Activated CD8-positive, alpha-beta T cell treated with anti-CD3 and anti-CD28 coated beads, Interleukin-2, amount 10 ng/mL, durations not matched to agents 7 days and 5 days (primary cell): ENCODE results near the gene ZNF341. TPM values are rescaled to one million over a fixed set of nuclear protein-coding genes. Genes with fewer than 3 reads are reported as not detected.

Experiments used
- ATAC-seq: fragments of 150-1000 bp; cut with Tn5 transposase; one replicate; pipeline ENCODE4 v1.10.0; 2021; ENCODE audit warnings: moderate library complexity
- CTCF ChIA-PET: fragments of 350-600 bp; sonication (Branson Sonifier 250); formaldehyde crosslinking; loops from one replicate; lab custom pipeline; 2021; ENCODE audit warnings: antibody characterized with exemption; lab: Charles Lee
- POLR2A ChIA-PET: fragments of 350-600 bp; sonication (Branson Sonifier 250); formaldehyde crosslinking; loops from one replicate; lab custom pipeline; 2021; ENCODE audit warnings: antibody characterized with exemption; lab: Charles Lee
- DNase-seq: peaks from one replicate; pipeline ENCODE4 v3.0.0-alpha.2; 2020
- H3K27ac Mint-ChIP-seq: one replicate; pipeline ENCODE4 v1.8.0; 2021; ENCODE audit warnings: mild to moderate bottlenecking, mixed read lengths
- H3K27me3 Mint-ChIP-seq: one replicate; pipeline ENCODE4 v1.8.0; 2021; ENCODE audit warnings: low read depth, mixed read lengths
- H3K36me3 Mint-ChIP-seq: one replicate; pipeline ENCODE4 v1.8.0; 2021; ENCODE audit warnings: low read depth, mixed read lengths
- H3K4me1 Mint-ChIP-seq: one replicate; pipeline ENCODE4 v1.8.0; 2021; ENCODE audit warnings: low read depth, mixed read lengths
- H3K4me3 Mint-ChIP-seq: one replicate; pipeline ENCODE4 v1.8.0; 2021; ENCODE audit warnings: mild to moderate bottlenecking, mixed read lengths
- H3K9me3 Mint-ChIP-seq: one replicate; pipeline ENCODE4 v1.8.0; 2022; ENCODE audit warnings: mixed read lengths; ENCODE audit not compliant: insufficient read depth
- total RNA-seq, 2 experiments: library from RNA; stranded (reverse); gene quantifications; one replicate each; pipeline ENCODE4 v1.2.3, GENCODE V29; 2021

ZNF341 gene
- total RNA-seq, 2 experiments from 2014 or later = 4.7 to 5.2 TPM

GRCh38 chr20:33828326-33828844 is 96.6 kb downstream of the ZNF341 start:
- Mint-ChIP-seq H3K27me3 (no peaks in the 10 kb centered on the region), H3K27ac (no peak overlapping the region), H3K9me3 (no peaks in the 10 kb centered on the region), H3K4me3 (no peak overlapping the region), H3K4me1 (peaks cover 47% of the 10 kb centered on the region), H3K36me3 (peaks cover 21% of the 10 kb centered on the region)
- no peak for DNase-seq
- CTCF ChIA-PET = interaction anchor here (1.3 to 2.1 kb wide), 2 partner anchors 15 to 86 kb away, joined by 4 to 6 read pairs; no protein-coding TSS in a partner anchor
- ATAC-seq = no peak
- POLR2A ChIA-PET = no interaction called here

GRCh38 chr20:33828967-33829560 is 97.3 kb downstream of the ZNF341 start:
- no peak for DNase-seq
- Mint-ChIP-seq H3K27me3 (no peaks in the 10 kb centered on the region), H3K36me3 (peaks cover 28% of the 10 kb centered on the region), H3K4me3 (no peak overlapping the region), H3K27ac (no peak overlapping the region), H3K9me3 (no peaks in the 10 kb centered on the region), H3K4me1 (peaks cover 47% of the 10 kb centered on the region)
- POLR2A ChIA-PET = no interaction called here
- ATAC-seq = no peak
- CTCF ChIA-PET = no interaction called here

- Mint-ChIP-seq H3K27ac (peak overlapping the region; percentile 53), H3K4me1 (peaks cover 42% of the 10 kb centered on the region), H3K27me3 (no peaks in the 10 kb centered on the region), H3K4me3 (no peak overlapping the region), H3K36me3 (peaks cover 25% of the 10 kb centered on the region), H3K9me3 (no peaks in the 10 kb centered on the region)
- ATAC-seq (no peak), DNase-seq (no peak)
- ChIA-PET POLR2A (no interaction called here), CTCF (no interaction called here)
Measured at GRCh38 chr20:33829636-33830035, 97.8 kb downstream of the ZNF341 start.

GRCh38 chr20:33830371-33830770 is 98.6 kb downstream of the ZNF341 start:
- Mint-ChIP-seq H3K27ac (no peak overlapping the region), H3K27me3 (no peaks in the 10 kb centered on the region), H3K36me3 (peaks cover 32% of the 10 kb centered on the region), H3K4me3 (no peak overlapping the region), H3K4me1 (peaks cover 42% of the 10 kb centered on the region), H3K9me3 (no peaks in the 10 kb centered on the region)
- no peak for DNase-seq
- ChIA-PET CTCF (no interaction called here), POLR2A (no interaction called here)
- ATAC-seq = no peak

- DNase-seq = no peak
- Mint-ChIP-seq H3K4me1 (peaks cover 37% of the 10 kb centered on the region), H3K9me3 (no peaks in the 10 kb centered on the region), H3K4me3 (no peak overlapping the region), H3K27me3 (no peaks in the 10 kb centered on the region), H3K36me3 (peaks cover 38% of the 10 kb centered on the region), H3K27ac (no peak overlapping the region)
- no peak for ATAC-seq
- ChIA-PET CTCF (no interaction called here), POLR2A (no interaction called here)
Measured at GRCh38 chr20:33832103-33832804, 100.5 kb downstream of the ZNF341 start.

- CTCF ChIA-PET = no interaction called here
- H3K36me3 Mint-ChIP-seq = peaks cover 38% of the 10 kb centered on the region
- H3K9me3 Mint-ChIP-seq = no peaks in the 10 kb centered on the region
- DNase-seq (no peak), ATAC-seq (no peak)
- no peak overlapping the region for H3K27ac Mint-ChIP-seq
- no peaks in the 10 kb centered on the region for H3K27me3 Mint-ChIP-seq
- POLR2A ChIA-PET = no interaction called here
- H3K4me3 Mint-ChIP-seq = no peak overlapping the region
- H3K4me1 Mint-ChIP-seq = peaks cover 37% of the 10 kb centered on the region
Measured at GRCh38 chr20:33833333-33833732, 101.5 kb downstream of the ZNF341 start.

- ATAC-seq (no peak), DNase-seq (no peak)
- Mint-ChIP-seq H3K9me3 (no peaks in the 10 kb centered on the region), H3K4me1 (peaks cover 34% of the 10 kb centered on the region), H3K27me3 (no peaks in the 10 kb centered on the region), H3K27ac (no peak overlapping the region), H3K4me3 (no peak overlapping the region), H3K36me3 (peaks cover 35% of the 10 kb centered on the region)
- ChIA-PET POLR2A (no interaction called here), CTCF (interaction anchor here (0.6 kb wide), 1 partner anchor 291 kb away, joined by 3 read pairs; no protein-coding TSS in a partner anchor)
Measured at GRCh38 chr20:33835615-33836172, 103.9 kb downstream of the ZNF341 start.

GRCh38 chr20:33836277-33836676 is 104.5 kb downstream of the ZNF341 start:
- CTCF ChIA-PET = interaction anchor here (1.9 kb wide), 1 partner anchor 44 kb away, joined by 6 read pairs; no protein-coding TSS in a partner anchor
- Mint-ChIP-seq H3K4me3 (no peak overlapping the region), H3K27ac (no peak overlapping the region), H3K36me3 (peaks cover 35% of the 10 kb centered on the region), H3K4me1 (peaks cover 40% of the 10 kb centered on the region), H3K27me3 (no peaks in the 10 kb centered on the region), H3K9me3 (no peaks in the 10 kb centered on the region)
- DNase-seq (no peak), ATAC-seq (no peak)
- POLR2A ChIA-PET = interaction anchor here (1.6 kb wide), 1 partner anchor 25 kb away, joined by 6 read pairs; the partner anchor contains the start of gene CHMP4B

- no peaks in the 10 kb centered on the region for H3K27me3 Mint-ChIP-seq
- ChIA-PET CTCF (interaction anchor here (0.7 to 1.9 kb wide), 5 partner anchors 13 to 169 kb away, joined by 3 to 6 read pairs (median 3); partner anchors contain the start of gene RALY), POLR2A (interaction anchor here (0.7 to 1.6 kb wide), 4 partner anchors 12 to 275 kb away, joined by 3 to 6 read pairs (median 4); partner anchors contain the start of genes CHMP4B and EIF2S2)
- peak overlapping the region; percentile 73 for H3K27ac Mint-ChIP-seq
- DNase-seq (peak; percentile 28), ATAC-seq (peak; percentile 76)
- H3K4me1 Mint-ChIP-seq = peaks cover 49% of the 10 kb centered on the region
- peaks cover 32% of the 10 kb centered on the region for H3K36me3 Mint-ChIP-seq
- no peak overlapping the region for H3K4me3 Mint-ChIP-seq
- no peaks in the 10 kb centered on the region for H3K9me3 Mint-ChIP-seq
Measured at GRCh38 chr20:33837096-33837830, 105.5 kb downstream of the ZNF341 start.

- no peaks in the 10 kb centered on the region for H3K27me3 Mint-ChIP-seq
- ATAC-seq (peak; percentile 47), DNase-seq (no peak)
- H3K36me3 Mint-ChIP-seq = peaks cover 27% of the 10 kb centered on the region
- no peak overlapping the region for H3K27ac Mint-ChIP-seq
- POLR2A ChIA-PET = interaction anchor here (1.4 to 1.6 kb wide), 2 partner anchors 13 to 27 kb away, joined by 4 to 6 read pairs; partner anchors contain the start of gene CHMP4B
- H3K9me3 Mint-ChIP-seq = no peaks in the 10 kb centered on the region
- no peak overlapping the region for H3K4me3 Mint-ChIP-seq
- CTCF ChIA-PET = interaction anchor here (0.7 to 1.9 kb wide), 5 partner anchors 11 to 78 kb away, joined by 3 to 6 read pairs (median 5); no protein-coding TSS in a partner anchor
- H3K4me1 Mint-ChIP-seq = peaks cover 59% of the 10 kb centered on the region
Measured at GRCh38 chr20:33838035-33838864, 106.5 kb downstream of the ZNF341 start.
